GM18858 (cell line): ENCODE measurements around the gene VRK1.
"Not testable (repeated sequence)": the region's sequence is repeated elsewhere in the genome, so short reads cannot be mapped to it uniquely, and the experiment has no call there.

Experiments
- ATAC-seq: cut with Tn5 transposase; IDR thresholded peaks from one replicate; pipeline ENCODE4 v1.9.1; 2021; ENCODE audit not compliant: unreplicated experiment

VRK1 gene

GRCh38 chr14:96874127-96874526 lies 76.9 kb downstream of the VRK1 start:
- no peak for ATAC-seq

GRCh38 chr14:96876747-96877146 lies 79.6 kb downstream of the VRK1 start:
- ATAC-seq: no peak

DNA sequence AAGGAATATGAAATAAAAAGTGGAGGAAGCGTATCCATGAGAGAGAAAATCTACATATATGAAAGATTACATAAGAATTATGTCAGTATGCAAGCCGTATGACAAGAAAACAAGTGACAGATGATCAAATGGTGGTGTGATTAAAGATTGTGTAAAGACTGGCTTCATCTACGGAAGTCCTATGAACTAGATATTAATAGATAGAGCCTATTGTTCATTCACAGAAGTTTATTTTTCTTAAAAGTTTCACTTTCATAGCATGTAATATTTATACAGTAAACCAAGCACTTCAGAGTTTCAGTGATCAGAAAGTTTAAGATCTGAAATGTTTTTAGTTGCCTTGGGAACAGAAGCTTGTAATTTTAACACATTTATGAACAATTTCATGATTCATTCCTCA lies 84.5 kb downstream of the VRK1 start:
- ATAC-seq: peak; percentile 86

GRCh38 chr14:96883974-96884373 lies 86.8 kb downstream of the VRK1 start:
- not testable (repeated sequence) for ATAC-seq

DNA sequence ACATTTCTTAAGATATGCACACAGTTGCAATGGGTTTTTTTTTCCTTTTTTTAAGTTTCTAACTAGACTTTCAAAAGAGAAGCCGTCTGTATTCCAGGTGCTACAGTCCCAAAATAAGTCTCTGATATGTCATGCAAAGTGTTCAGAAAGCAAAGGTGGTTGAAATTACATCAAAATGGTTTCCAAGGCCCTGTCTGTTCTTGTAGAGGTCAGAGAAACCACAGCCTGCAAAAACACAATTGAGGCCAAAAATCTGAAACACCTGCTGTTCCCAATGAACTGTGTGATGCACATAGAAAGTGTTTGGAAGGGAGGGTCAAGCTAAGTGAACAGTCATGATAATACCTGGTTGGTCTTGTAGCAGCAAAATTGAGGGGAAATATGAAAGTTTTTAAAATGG lies 91.0 kb downstream of the VRK1 start:
- peak; percentile 82 for ATAC-seq

GRCh38 chr14:96888593-96888992 lies 91.4 kb downstream of the VRK1 start:
- no peak for ATAC-seq

DNA sequence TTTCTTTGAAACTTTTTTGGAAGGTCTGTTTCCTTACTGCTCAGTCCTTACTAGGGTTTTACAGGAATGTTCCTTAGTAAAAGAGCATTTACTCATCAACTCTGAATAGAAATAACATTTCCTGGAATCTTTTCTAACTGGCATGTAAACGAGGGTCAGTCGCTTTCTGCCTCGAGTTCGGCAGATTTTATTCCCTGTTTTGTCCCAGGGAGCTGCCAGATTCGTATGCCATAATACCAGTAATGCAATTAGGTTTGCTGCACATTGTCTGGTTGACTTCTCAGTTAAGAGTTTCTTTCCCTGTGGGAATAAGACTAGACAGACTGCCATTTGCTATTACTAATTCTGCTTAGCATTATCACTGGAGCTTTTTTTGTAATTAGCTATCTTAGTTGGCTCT lies 91.9 kb downstream of the VRK1 start:
- no peak for ATAC-seq

- no peak for ATAC-seq
Measured at GRCh38 chr14:96893966-96894622, 96.9 kb downstream of the VRK1 start.

GRCh38 chr14:96894966-96895365 lies 97.8 kb downstream of the VRK1 start:
- no peak for ATAC-seq

- ATAC-seq: peak; percentile 70
Measured at GRCh38 chr14:96895658-96896271, 98.6 kb downstream of the VRK1 start.

DNA sequence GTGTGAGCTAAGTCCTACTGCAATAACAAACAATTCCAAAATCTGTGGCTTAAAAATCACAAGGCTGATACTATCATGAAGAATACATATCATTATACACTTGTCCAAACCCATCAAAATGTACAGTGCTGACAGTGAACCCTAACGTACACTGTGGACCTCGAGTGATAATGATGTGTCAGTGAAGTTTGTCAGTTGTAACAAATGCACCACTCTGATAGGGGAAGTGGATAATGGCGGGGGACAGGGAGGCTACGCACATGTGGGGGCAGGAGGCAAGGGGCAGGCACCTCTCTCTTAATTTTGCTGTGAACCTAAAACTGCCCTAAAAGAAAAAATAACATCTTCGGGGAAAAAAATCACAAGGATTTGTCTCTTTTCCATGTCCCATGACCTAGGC lies 100.0 kb downstream of the VRK1 start:
- no peak for ATAC-seq

DNA sequence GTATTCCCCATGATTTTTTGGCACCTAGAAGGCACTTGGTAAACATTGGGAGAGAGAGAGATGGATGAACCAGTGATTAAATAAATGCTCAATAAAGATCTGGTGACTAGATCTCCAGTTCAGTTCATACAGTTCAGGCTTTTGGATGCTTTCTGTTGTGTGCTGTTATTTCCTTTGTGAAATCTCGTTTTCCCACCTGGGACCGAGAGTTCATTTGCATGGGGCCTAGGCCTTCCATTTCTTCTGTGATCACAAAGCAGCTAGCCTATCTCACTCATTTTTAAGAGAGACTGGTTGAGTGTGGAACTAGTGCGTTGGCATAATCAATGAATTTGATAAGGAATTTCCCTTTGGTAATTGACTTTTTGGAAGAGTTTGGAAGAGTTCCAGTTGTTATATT lies 104.0 kb downstream of the VRK1 start:
- peak; percentile 77 for ATAC-seq

DNA sequence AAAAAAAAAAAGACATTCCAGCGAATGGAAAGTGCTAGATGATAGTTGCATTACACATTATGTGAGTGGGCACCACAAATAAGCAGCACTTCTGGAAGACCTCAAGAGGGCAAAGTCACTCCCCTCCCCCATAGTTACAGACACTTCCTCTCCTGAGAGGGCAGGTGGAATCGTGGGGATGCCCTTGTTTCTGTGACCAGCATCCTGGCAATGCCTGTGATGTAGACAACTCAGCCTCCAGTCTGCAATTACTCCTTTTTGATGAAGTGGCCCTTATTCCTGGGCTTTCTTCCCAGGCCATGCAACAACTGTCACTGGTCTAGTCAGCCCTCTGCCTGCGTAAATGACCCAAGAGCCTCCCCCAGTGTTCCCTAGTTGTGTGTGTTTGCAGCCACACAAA lies 104.8 kb downstream of the VRK1 start:
- ATAC-seq: no peak

GRCh38 chr14:96903444-96904023 lies 106.4 kb downstream of the VRK1 start:
- ATAC-seq: no peak

DNA sequence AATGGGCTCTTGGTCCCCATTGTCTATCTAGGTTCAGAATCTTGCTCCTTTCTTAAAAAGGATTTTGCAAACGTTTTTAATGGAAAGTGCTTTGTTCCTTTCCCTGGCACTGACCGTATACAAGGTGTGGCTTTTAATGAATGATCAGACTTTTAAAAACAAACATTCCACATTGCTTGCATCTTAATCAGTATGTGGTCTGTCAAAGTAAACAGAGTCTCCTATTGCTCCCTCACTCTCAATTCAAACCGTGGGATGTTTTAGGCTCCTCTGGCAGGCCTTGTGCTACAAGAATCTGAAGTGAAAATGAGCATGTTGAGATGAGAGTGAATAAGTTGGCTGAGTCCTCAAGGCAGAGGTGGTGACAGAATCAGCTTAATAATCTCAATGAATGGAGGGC lies 107.0 kb downstream of the VRK1 start:
- no peak for ATAC-seq

GRCh38 chr14:96905065-96905464 lies 107.9 kb downstream of the VRK1 start:
- ATAC-seq: no peak

GRCh38 chr14:96905825-96906224 lies 108.6 kb downstream of the VRK1 start:
- no peak for ATAC-seq

DNA sequence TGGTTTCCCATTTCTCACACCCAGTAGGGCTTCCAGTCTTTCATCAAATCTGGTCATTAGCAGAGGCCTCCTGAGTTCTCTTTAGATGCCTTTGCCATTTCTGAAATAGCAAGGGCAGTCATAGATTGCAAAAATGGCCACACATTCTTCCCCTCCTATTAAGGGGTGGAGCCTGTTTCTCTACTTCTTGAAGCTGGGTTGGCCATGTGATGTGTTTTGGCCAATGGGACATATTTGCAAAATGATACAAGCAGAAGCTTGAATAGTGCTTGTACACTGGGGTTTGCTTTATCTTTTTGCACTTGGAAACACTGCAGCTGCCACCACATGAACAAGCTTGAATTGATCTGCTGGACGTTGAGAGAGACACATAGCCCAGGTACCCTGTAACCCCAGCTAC lies 109.3 kb downstream of the VRK1 start:
- ATAC-seq: no peak

GRCh38 chr14:96909841-96910364 lies 112.7 kb downstream of the VRK1 start:
- ATAC-seq: no peak

- ATAC-seq: no peak
Measured at GRCh38 chr14:96911499-96912149, 114.4 kb downstream of the VRK1 start.

GRCh38 chr14:96914571-96915128 lies 117.5 kb downstream of the VRK1 start:
- no peak for ATAC-seq

DNA sequence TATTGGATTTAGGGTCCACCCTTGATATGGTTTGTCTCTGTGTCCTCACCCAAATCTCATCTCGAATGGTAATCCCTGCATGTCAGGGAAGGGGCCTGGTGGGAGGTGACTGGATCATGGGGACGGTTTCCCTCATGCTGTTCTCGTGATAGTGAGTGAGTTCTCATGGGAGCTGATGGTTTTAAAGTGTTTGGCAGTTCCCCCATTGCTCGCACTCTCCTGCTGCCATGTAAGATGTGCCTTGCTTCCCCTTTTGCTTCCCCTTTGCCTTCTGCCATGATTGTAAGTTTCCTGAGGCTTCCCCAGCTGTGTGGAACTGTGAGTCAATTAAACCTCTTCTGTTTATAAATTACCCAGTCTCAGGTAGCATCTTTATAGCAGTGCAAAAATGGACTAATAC lies 118.3 kb downstream of the VRK1 start:
- no peak for ATAC-seq
